BJ (cell line): ENCODE measurements around the gene RAB3GAP1. TPM values are rescaled to one million over a fixed set of nuclear protein-coding genes. Genes with fewer than 3 reads are reported as not detected.
A peak's percentile ranks its signal among the peaks of the same experiment; 100 is the strongest.

Experiments used
- CTCF ChIA-PET: fragments of 350-600 bp; formaldehyde crosslinking; extraction: SDS; loops from one replicate; lab custom pipeline; 2021; ENCODE audit warnings: antibody characterized with exemption, inconsistent platforms; lab: Yijun Ruan, JAX
- POLR2A ChIA-PET: fragments of 300-600 bp; sonication (Branson Sonifier 250); formaldehyde crosslinking; extraction: SDS; loops from one replicate; lab custom pipeline; 2021; ENCODE audit warnings: antibody characterized with exemption; lab: Charles Lee
- DNase-seq: peaks from one replicate; pipeline ENCODE4 v3.0.0-alpha.2; 2011; ENCODE audit warnings: low read depth
- H3K27me3 ChIP-seq: 2 replicates; pipeline ENCODE4 v1.6.0; 2011; ENCODE audit warnings: low read length; ENCODE audit not compliant: control insufficient read depth, insufficient read depth
- H3K36me3 ChIP-seq: 2 replicates; pipeline ENCODE4 v1.5.1; 2011; ENCODE audit warnings: low read length; ENCODE audit not compliant: control insufficient read depth, insufficient read depth
- H3K4me3 ChIP-seq: 2 replicates; pipeline ENCODE4 v1.5.1; 2011; ENCODE audit warnings: low read depth, mild to moderate bottlenecking, control low read depth, low read length
- CTCF ChIP-seq: IDR thresholded peaks from 2 replicates; pipeline ENCODE4 v1.5.1; 2011; ENCODE audit warnings: low read depth, mild to moderate bottlenecking, control low read depth, inconsistent platforms, low read length, moderate library complexity; ENCODE audit not compliant: insufficient read depth
- polyA plus RNA-seq: library from polyadenylated mRNA; depleted of rRNA; stranded (reverse); fragments of >200 nt; gene quantifications from 2 replicates; pipeline ENCODE4 v1.2.3, GENCODE V29; 2011

Gene RAB3GAP1
- polyA plus RNA-seq, 1 experiment: 22.4 TPM

GRCh38 chr2:135163901-135164300 lies 111.8 kb downstream of the RAB3GAP1 start:
- TF ChIP-seq CTCF: no peak
- Histone ChIP-seq H3K27me3 (no peaks in the 10 kb centered on the region), H3K36me3 (peaks cover 12% of the 10 kb centered on the region), H3K4me3 (no peak overlapping the region)
- DNase-seq: no peak
- CTCF ChIA-PET: interaction anchor here (0.6 to 1.9 kb wide), 6 partner anchors 10 to 234 kb away, joined by 3 to 7 read pairs (median 3); no protein-coding TSS in a partner anchor
- POLR2A ChIA-PET: interaction anchor here (0.5 kb wide), 1 partner anchor 16 kb away, joined by 5 read pairs; no protein-coding TSS in a partner anchor

- Histone ChIP-seq H3K4me3 (no peak overlapping the region), H3K36me3 (peaks cover 14% of the 10 kb centered on the region), H3K27me3 (no peaks in the 10 kb centered on the region)
- CTCF ChIA-PET: interaction anchor here (0.7 to 1.9 kb wide), 4 partner anchors 13 to 234 kb away, joined by 3 to 7 read pairs (median 4); no protein-coding TSS in a partner anchor
- no peak for TF ChIP-seq CTCF
- POLR2A ChIA-PET: interaction anchor here (0.5 kb wide), 1 partner anchor 16 kb away, joined by 5 read pairs; no protein-coding TSS in a partner anchor
- peak; percentile 63 for DNase-seq
These were observed 112.3 kb downstream of the RAB3GAP1 start for GRCh38 chr2:135164431-135164830.

GRCh38 chr2:135167273-135167672 lies 115.2 kb downstream of the RAB3GAP1 start:
- ChIA-PET POLR2A (no interaction called here), CTCF (interaction anchor here (0.6 to 2.3 kb wide), 5 partner anchors 12 to 163 kb away, joined by 3 to 10 read pairs (median 3); no protein-coding TSS in a partner anchor)
- H3K4me3 ChIP-seq: no peak overlapping the region
- no peaks in the 10 kb centered on the region for H3K27me3 ChIP-seq
- TF ChIP-seq CTCF: no peak
- peaks cover 20% of the 10 kb centered on the region for H3K36me3 ChIP-seq
- no peak for DNase-seq

GRCh38 chr2:135168204-135168856 lies 116.2 kb downstream of the RAB3GAP1 start:
- peaks cover 19% of the 10 kb centered on the region for H3K36me3 ChIP-seq
- H3K27me3 ChIP-seq: no peaks in the 10 kb centered on the region
- CTCF ChIA-PET: interaction anchor here (0.7 to 2.3 kb wide), 5 partner anchors 13 to 185 kb away, joined by 3 to 10 read pairs (median 3); no protein-coding TSS in a partner anchor
- POLR2A ChIA-PET: no interaction called here
- no peak for TF ChIP-seq CTCF
- no peak overlapping the region for H3K4me3 ChIP-seq
- DNase-seq: no peak

- Histone ChIP-seq H3K36me3 (peaks cover 19% of the 10 kb centered on the region), H3K4me3 (no peak overlapping the region), H3K27me3 (no peaks in the 10 kb centered on the region)
- DNase-seq: no peak
- ChIA-PET POLR2A (no interaction called here), CTCF (no interaction called here)
- TF ChIP-seq CTCF: no peak
These were observed 118.0 kb downstream of the RAB3GAP1 start for GRCh38 chr2:135169900-135170753.
